ENCODE data around the gene RBM5.

Gene RBM5

GRCh38 chr3:50163572-50164455, 75.1 kb downstream of the RBM5 start:
- no peak for DNase-seq

GRCh38 chr3:50164481-50164880, 75.8 kb downstream of the RBM5 start:
- no peak for DNase-seq

GRCh38 chr3:50164984-50165909, 76.5 kb downstream of the RBM5 start:
- DNase-seq, result no peak

DNA sequence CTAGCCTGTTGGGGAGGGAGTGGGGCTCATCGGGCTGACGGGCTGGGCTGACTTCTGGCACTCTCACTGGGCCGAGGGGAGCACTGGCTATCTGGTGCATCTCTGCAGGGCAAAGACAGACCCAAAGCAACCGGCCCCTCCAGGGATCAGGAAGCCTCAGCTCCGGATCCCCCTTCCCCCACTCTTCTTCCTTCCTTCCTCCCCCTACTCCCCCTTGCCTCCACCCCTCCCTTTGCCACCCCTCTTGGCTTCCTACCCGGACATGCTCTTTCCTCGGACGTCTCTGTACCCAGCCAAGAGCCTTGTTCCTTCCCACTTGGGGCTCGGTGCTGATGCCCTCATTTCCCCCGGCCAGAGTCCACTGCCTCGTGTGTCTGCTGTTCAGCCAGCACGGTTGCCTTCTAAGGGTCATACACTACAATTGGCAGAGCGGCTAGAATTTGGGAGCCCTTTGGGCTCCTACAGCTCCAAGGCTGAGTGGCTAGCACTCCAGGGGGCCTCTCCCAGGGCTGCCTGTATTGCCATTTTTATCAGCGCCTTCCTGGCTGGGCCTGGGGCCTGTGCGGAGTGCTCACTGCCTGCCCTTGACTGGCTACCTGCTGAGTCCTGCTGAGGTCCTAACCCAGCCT, 77.3 kb downstream of the RBM5 start:
- DNase-seq, result no peak

GRCh38 chr3:50166620-50167019, 77.9 kb downstream of the RBM5 start:
- DNase-seq, result no peak

GRCh38 chr3:50167069-50167840, 78.5 kb downstream of the RBM5 start:
- DNase-seq, result no peak

GRCh38 chr3:50167841-50168209, 79.1 kb downstream of the RBM5 start:
- no peak for DNase-seq

- no peak for DNase-seq
These were observed 79.7 kb downstream of the RBM5 start for GRCh38 chr3:50168388-50168787.

All from hematopoietic multipotent progenitor cell treated with erythropoietin and hydrocortisone succinate and interleukin-3 and kit ligand, for 8 days (in vitro differentiated cells).